Vagina (tissue), 2 donors: Measurements from ENCODE around the gene RABGAP1L. TPM values are rescaled to one million over a fixed set of nuclear protein-coding genes. Genes with fewer than 3 reads are reported as not detected.

Experiments
- DNase-seq, 2 donors: peaks; one replicate each; pipeline ENCODE4 v3.0.0-alpha.2; 2017; ENCODE audit errors: extremely low spot score in 2 of 2
- H3K27ac ChIP-seq: fragments of 200-600 bp; sonication (generic); one replicate; pipeline ENCODE4 v1.5.1; 2019
- H3K27me3 ChIP-seq: fragments of 200-600 bp; sonication (generic); one replicate; pipeline ENCODE4 v1.5.1; 2019
- H3K36me3 ChIP-seq, 2 donors: fragments of 200-600 bp; sonication (generic); one replicate each; pipeline ENCODE4 v1.5.1; 2017 to 2019
- H3K4me1 ChIP-seq: fragments of 200-600 bp; sonication (generic); one replicate; pipeline ENCODE4 v1.5.1; 2019
- H3K4me3 ChIP-seq, 2 donors: fragments of 200-600 bp; sonication (generic); 1 replicate in 1 of 2; 2 replicates in 1 of 2; pipeline ENCODE4 v1.5.1; 2016 to 2019
- H3K9me3 ChIP-seq: fragments of 200-600 bp; sonication (generic); one replicate; pipeline ENCODE4 v1.5.1; 2019
- POLR2A ChIP-seq, 2 donors: fragments of 450-650 bp; IDR thresholded peaks; one replicate each; pipeline ENCODE4 v1.6.1; 2017; ENCODE audit warnings: antibody characterized with exemption in 2 of 2, mild to moderate bottlenecking in 2 of 2, moderate library complexity in 2 of 2
- POLR2AphosphoS5 ChIP-seq, 2 donors: sonication (generic); formaldehyde crosslinking; IDR thresholded peaks; one replicate each; pipeline ENCODE4 v1.9.0; 2017; ENCODE audit warnings: antibody characterized with exemption in 2 of 2, mild to moderate bottlenecking in 2 of 2, low read depth in 1 of 2; ENCODE audit not compliant: insufficient read depth in 1 of 2
- intact Hi-C: fragments of 100-400 bp; cut with DNase I; formaldehyde crosslinking; loops from one replicate; pipeline ENCODE4 v1.15.1; 2023
- total RNA-seq: library from RNA; depleted of rRNA; stranded (reverse); fragments of >200 nt; gene quantifications from one replicate; pipeline ENCODE4 v1.2.3, GENCODE V29; 2016
- TF ChIP-seq, protein P1 (sequence below), 3 experiments: fragments of 450-650 bp in 2 of 3; fragments of 200-600 bp in 1 of 3; sonication (generic) in 1 of 3; IDR thresholded peaks; one replicate each; pipeline ENCODE4 v1.5.1; 2017 to 2019; ENCODE audit warnings: antibody characterized with exemption in 3 of 3, mild to moderate bottlenecking in 2 of 3, moderate library complexity in 2 of 3

Gene RABGAP1L
- total RNA-seq, 1 donor from 2014 or later, result 40.0 TPM

DNA sequence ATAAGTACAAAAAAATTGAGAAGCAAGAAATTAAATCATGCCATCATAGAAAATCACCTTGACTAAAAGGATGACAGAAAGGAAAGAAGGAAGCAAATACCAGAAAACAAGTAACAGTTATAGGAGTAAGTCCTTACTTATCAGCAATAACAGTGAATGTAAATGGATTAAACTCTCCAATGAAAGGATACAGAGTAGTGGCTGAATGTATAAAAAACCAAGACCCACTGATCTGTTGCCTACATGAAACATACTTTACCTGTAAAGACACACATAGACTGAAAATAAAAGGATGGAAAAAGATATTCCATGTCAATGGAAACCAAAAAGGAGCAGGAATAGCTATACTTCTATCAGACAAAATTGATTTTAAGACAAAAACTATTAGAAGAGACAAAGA, 52.2 kb downstream of the RABGAP1L start:
- H3K4me3 ChIP-seq, result no peak overlapping the region
- H3K9me3 ChIP-seq, result no peaks in the 10 kb centered on the region
- no peaks in the 10 kb centered on the region for H3K27me3 ChIP-seq
- TF ChIP-seq, protein P1, sequence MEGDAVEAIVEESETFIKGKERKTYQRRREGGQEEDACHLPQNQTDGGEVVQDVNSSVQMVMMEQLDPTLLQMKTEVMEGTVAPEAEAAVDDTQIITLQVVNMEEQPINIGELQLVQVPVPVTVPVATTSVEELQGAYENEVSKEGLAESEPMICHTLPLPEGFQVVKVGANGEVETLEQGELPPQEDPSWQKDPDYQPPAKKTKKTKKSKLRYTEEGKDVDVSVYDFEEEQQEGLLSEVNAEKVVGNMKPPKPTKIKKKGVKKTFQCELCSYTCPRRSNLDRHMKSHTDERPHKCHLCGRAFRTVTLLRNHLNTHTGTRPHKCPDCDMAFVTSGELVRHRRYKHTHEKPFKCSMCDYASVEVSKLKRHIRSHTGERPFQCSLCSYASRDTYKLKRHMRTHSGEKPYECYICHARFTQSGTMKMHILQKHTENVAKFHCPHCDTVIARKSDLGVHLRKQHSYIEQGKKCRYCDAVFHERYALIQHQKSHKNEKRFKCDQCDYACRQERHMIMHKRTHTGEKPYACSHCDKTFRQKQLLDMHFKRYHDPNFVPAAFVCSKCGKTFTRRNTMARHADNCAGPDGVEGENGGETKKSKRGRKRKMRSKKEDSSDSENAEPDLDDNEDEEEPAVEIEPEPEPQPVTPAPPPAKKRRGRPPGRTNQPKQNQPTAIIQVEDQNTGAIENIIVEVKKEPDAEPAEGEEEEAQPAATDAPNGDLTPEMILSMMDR (IDR thresholded peaks at IDR 0.05), result no peak
- no peak for TF ChIP-seq POLR2AphosphoS5 (IDR thresholded peaks at IDR 0.05; ENCODE audit: insufficient read depth in 1 of 2, low read depth in 1 of 2)
- TF ChIP-seq POLR2A (IDR thresholded peaks at IDR 0.05), result no peak
- intact Hi-C loops, result no loop called here
- H3K27ac ChIP-seq, result no peak overlapping the region
- no peaks in the 10 kb centered on the region for H3K4me1 ChIP-seq
- no peaks in the 10 kb centered on the region for H3K36me3 ChIP-seq
- DNase-seq, result no peak

DNA sequence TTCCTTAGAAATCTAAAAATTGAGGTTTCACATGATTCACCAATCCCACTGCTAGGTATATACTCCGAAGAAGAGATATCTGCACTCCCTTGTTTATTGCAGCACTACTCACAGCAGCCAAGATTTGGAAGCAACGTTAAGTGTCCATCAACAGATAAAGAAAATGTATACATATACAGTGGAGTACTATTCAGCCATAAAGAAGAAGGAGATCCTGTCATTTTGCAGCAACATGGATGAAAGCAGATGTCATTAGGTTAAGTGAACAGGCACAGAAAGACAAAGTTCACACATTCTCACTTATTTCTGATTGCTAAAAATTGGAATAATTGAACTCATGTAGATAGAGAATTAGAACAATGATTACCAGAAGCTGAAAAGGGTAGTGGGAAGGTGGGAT, 56.4 kb downstream of the RABGAP1L start:
- Histone ChIP-seq H3K27me3 (no peaks in the 10 kb centered on the region), H3K9me3 (no peaks in the 10 kb centered on the region), H3K36me3 (no peaks in the 10 kb centered on the region), H3K4me1 (no peaks in the 10 kb centered on the region), H3K4me3 (no peak overlapping the region), H3K27ac (no peak overlapping the region)
- DNase-seq, result no peak
- no peak for TF ChIP-seq POLR2A (IDR thresholded peaks at IDR 0.05)
- TF ChIP-seq POLR2AphosphoS5 (IDR thresholded peaks at IDR 0.05; ENCODE audit: insufficient read depth in 1 of 2, low read depth in 1 of 2), result no peak
- TF ChIP-seq, protein P1 (IDR thresholded peaks at IDR 0.05), result no peak
- intact Hi-C loops, result no loop called here

DNA sequence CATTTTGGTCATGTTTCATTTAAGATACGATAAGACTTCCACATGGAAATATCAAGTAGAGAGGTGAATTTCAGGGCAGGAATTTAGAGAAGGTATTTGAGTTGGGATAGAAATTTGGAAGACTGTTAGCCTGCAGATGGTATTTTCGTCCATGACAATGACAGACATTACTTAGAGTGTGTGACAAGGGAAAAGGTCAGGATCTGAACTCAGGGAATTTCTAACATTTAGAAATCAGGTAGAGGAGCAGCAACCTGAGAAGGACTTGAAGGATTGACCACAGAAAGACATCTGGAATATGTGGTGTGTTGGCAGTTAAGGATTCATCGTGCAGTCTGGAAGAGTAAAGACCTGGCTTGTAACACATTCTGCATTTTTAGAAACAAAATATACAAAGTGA, 57.9 kb downstream of the RABGAP1L start:
- intact Hi-C loops, result no loop called here
- TF ChIP-seq POLR2AphosphoS5 (IDR thresholded peaks at IDR 0.05; ENCODE audit: insufficient read depth in 1 of 2, low read depth in 1 of 2), result no peak
- TF ChIP-seq POLR2A (IDR thresholded peaks at IDR 0.05), result no peak
- TF ChIP-seq, protein P1 (IDR thresholded peaks at IDR 0.05), result no peak

DNA sequence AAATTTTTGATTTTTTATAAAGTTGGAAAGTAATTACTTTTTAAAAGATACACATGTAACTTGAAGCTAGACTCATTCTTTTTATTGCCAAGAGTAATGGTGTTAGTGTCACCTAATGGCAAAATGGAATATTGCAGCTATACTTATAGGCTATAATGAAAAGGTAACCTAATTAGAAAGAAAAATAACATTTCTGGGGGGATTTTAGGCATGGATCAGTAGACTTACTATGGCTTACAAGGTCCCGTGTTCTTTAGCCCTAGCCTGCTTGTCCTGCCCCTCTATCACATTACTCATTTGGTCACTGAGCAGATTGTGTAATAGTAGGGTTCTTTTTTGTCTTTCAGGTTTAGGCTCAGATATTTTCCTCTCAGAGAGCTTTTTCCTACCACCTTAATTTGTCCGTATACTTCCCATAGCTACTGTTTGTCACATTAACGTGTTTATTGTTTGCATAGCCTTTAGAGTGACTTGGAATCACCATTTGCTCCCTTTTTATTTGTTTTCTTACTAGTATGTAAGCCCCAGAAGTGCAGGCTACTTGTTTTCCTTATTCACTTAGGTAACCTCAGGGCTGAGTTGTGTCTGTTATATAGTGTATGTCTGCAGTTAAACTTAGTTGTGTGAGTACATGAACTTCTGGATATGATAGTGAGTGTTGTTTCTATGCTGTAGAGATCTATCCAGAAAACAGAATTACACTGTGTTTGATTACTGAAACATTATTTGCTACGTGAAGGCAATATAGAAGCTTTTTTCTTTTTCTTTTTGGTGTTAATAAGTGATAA, 58.7 kb downstream of the RABGAP1L start:
- H3K27me3 ChIP-seq, result no peaks in the 10 kb centered on the region
- no peak overlapping the region for H3K4me3 ChIP-seq
- TF ChIP-seq POLR2A (IDR thresholded peaks at IDR 0.05) (no peak), POLR2AphosphoS5 (IDR thresholded peaks at IDR 0.05; ENCODE audit: insufficient read depth in 1 of 2, low read depth in 1 of 2) (no peak)
- TF ChIP-seq, protein P1 (IDR thresholded peaks at IDR 0.05), result peak in 2 of 3 experiments; percentile 30 to 46
- no peaks in the 10 kb centered on the region for H3K9me3 ChIP-seq
- H3K4me1 ChIP-seq, result no peaks in the 10 kb centered on the region
- H3K27ac ChIP-seq, result no peak overlapping the region
- intact Hi-C loops, result no loop called here
- H3K36me3 ChIP-seq, result peaks cover 0 to 11% of the 10 kb centered on the region in 2 donors
- no peak for DNase-seq

More for the DNA sequence above, 57.9 kb downstream of the RABGAP1L start:
- Histone ChIP-seq H3K9me3 (no peaks in the 10 kb centered on the region), H3K27ac (no peak overlapping the region), H3K27me3 (no peaks in the 10 kb centered on the region), H3K4me3 (no peak overlapping the region), H3K4me1 (no peaks in the 10 kb centered on the region), H3K36me3 (peaks cover 0 to 6% of the 10 kb centered on the region in 2 donors)
- DNase-seq, result no peak

DNA sequence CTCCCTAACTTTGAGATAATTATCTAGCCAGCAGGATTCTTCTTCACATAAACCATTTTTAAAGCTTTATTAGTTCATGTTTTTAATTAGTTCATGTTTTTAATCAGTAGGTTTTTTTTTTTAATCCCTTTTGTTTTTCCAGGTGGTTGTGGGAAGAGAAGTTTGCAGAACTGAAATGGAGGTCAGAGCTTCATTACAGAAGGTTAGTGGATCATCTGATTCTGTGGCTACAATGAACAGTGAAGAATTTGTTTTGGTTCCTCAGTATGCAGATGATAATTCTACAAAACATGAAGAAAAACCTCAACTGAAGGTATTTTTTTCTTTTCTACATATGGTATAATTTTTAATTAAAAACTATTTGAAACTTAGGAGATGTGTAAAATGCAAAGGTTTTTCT, 59.7 kb downstream of the RABGAP1L start:
- TF ChIP-seq, protein P1 (IDR thresholded peaks at IDR 0.05), result no peak
- TF ChIP-seq POLR2AphosphoS5 (IDR thresholded peaks at IDR 0.05; ENCODE audit: insufficient read depth in 1 of 2, low read depth in 1 of 2), result no peak
- intact Hi-C loops, result no loop called here
- DNase-seq, result no peak
- Histone ChIP-seq H3K36me3 (peaks cover 0 to 11% of the 10 kb centered on the region in 2 donors), H3K27ac (no peak overlapping the region), H3K27me3 (no peaks in the 10 kb centered on the region), H3K9me3 (no peaks in the 10 kb centered on the region), H3K4me1 (no peaks in the 10 kb centered on the region), H3K4me3 (no peak overlapping the region)
